NOMO-1 (cell line): ENCODE data around the gene SEC23A.
"Not testable (repeated sequence)": the region's sequence is repeated elsewhere in the genome, so short reads cannot be mapped to it uniquely, and the experiment has no call there.

Source experiments
- DNase-seq, 2 experiments: peaks; one replicate each; lab custom pipeline; 2025; ENCODE audit not compliant: unreplicated experiment in 2 of 2; lab: John Stamatoyannopoulos, UW

Gene SEC23A

DNA sequence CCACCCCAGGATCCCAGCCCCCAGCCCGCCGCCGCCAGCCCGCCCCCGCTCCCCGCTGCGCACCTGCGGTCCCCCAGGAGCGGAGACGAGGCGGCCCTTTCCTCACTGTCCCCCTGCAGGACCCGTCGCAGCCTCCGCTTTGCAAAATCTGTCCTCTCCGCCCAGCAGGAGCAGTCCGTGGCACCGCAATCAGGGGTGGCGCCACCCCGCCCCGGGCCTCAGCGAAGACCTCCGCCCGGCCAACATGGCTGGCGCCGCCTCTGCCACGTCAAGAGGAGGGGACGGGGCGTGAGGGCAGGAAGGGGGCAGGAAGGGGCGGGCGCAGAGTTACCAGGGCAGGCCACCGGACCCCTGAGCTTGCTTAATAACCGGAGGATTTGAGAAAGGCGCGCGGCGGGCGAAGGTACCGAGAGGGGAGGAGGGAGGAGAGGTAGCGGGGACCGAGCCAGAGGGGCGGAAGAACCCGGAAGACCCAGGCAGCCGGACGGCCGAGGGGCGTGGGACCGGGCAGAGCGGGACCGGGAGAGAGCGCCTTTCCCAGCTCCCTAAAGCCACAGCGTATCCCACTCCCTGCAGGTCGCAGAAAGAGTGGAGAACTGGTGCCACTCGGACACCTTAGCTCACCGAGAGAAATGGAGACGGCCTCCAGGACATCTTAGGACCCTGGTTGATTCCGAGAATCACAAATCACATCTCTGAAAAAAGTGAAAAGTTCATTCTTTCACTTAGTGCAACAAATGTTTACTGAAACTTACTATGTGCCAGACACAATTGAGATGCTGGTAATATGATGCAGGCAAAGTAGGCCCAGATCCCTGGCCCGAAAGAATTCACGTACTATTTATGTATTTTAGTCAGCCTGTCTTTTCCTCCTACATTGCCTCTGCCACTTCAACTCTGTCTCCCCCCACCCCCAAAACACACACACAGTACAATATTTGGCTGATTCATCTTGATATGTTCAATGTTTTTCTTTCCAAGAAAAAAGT lies at the start of gene SEC23A:
TSS of gene SEC23A (minus strand) at position 267 of the 989 bp plus-strand sequence. CDS start 7,117 bp downstream, outside the sequence.
- peak; percentile 89 to 95 for DNase-seq

DNA sequence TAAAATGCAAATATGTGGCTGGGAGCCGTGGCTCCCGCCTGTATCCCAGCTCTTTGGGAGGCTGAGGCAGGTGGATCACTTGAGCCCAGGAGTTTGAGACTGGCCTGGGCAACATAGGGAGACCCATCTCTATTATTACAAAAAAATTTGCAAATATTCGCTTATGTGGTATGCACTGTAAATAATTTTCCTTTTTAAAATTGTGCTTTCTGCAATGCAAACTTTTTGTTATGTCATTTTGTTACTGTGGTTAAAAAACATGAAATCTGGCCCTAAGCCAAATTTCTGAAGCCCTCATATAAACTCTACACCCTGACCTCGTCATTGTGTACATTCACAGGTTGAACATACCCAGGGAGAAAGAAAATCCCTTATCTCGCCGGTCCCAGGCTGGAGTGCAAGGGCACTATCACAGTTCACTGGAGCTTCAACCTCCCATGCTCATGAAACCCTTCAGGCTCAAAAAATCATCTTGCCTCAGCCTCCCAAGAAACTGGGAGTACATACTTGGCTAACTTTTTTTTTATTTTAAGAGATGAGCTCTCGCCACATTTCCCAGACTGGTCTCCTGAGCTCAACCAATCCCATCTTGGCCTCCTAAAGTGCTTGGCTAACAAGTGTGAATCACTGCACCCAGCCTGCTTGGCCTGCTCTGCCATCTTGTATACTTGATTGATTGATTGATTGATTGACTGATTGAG lies 42.4 kb upstream of the SEC23A start:
- no peak for DNase-seq

DNA sequence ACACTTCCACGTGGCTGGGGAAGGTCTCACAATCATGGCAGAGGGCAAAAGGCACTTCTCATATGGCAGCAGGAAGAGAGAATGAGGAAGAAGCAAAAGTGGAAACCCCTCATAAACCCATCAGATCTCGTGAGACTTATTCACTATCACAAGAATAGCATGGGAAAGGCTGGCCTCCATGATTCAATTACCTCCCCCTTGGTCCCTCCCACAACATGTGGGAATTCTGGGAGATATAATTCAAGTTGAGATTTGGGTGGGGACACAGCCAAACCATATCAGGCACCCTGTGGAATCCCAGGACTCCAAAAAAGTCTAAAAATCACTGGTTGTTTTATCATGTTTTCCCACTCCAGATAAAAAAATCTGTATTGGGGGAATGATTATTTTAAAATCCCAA lies 40.2 kb upstream of the SEC23A start:
- not testable (repeated sequence) for DNase-seq

DNA sequence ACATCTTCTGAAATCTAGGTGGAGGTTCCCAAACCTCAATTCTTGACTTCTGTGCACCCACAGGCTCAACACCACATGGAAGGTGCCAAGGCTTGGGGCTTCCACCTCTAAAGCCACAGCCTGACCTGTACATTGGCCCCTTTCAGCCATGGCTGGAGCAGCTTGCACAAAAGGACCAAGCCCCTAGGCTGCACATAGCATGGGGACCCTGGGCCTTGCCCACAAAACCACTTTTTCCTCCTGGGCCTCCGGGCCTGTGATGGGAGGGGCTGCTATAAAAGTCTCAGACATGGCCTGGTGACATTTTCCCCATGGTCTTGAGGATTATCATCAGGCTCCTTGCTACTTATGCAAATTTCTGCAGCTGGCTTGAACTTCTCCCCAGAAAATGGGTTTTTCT lies 38.6 kb upstream of the SEC23A start:
- not testable (repeated sequence) for DNase-seq

DNA sequence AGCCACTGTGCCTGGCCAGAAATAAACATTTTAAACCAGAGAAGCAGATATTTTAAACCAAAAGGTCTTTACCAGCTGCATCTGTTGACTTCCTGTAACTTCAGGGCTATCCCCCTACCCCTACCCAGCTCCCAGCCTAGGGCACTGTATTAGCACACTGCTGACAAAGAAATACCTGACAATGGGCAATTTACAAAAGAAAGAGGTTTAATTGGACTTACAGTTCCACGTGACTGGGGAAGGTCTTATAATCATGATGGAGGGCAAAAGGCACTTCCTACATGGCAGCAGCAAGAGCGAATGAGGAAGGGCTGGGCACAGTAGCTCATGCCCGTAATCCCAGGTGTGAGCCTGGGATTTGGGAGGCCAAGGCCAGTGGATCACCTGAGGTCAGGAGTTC lies 37.1 kb upstream of the SEC23A start:
- no peak for DNase-seq

DNA sequence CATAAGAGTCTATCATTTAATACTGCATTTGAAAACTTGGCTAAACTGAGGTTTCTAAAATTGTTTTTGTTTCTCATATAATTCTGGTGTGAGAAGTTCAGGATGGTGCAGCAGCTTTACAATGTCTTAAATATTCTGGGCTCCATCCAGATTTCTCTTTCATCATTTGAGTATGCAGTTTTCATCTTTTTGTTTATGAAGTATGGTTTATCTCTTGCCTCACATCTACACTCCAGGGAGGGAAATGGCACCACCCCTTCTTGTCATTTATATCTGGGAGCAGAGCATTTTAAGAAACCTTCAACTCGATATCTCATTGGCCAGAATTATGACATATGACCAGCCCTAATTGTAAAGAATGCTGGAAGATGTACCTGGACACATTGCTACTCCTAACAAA lies 35.4 kb upstream of the SEC23A start:
- no peak for DNase-seq

DNA sequence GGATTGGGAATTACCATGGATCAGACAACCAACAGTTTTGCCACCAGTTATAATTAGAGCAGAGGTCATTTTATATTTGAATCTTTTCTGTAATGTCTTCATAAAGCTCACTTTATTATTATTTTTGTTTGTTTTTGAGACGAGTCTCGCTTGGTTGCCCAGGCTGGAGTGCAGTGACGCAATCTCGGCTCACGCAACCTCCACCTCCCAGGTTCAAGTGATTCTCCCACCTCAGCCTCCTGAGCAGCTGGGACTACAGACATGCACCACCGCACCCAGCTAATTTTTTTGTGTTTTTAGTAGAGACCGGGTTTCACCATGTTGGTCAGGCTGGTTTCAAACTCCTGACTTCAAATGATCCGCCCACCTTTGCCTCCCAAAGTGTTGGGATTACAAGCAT lies 34.8 kb upstream of the SEC23A start:
- not testable (repeated sequence) for DNase-seq

DNA sequence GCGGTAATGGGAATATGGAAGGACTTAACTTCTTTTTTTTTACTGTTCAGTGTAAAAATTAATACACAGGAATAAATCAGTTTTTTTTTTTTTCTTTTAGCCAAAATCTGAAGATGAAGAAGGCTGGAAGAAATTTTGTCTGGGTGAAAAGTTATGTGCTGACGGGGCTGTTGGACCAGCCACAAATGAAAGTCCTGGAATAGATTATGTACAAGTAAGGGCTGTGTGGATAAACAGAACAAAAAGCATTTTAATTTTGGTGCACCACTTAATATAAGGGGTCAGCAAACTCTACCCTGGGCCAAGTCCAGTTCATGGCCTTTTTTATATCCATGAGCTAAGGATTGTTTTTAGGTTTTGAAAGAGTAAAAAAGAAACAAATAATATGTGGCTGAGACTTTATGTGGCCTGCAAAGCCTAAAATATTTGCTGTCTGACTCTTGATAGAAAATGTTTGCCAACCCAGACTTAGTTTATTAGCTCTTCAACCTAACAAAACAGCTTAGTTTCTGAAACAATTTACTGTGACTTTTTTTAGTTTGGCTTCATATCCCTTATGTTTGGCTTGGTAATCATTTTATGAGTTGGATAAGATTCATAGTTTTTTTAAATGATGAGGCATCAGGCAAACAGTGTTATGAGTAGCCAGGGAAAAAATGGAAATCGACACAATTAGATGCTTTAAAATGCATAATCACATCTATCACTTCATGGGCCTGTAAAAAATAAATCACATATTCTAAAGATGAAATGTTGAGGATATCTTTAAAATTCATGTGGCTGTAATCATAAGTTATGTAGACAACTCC lies 19.5 kb upstream of the SEC23A start:
- no peak for DNase-seq

DNA sequence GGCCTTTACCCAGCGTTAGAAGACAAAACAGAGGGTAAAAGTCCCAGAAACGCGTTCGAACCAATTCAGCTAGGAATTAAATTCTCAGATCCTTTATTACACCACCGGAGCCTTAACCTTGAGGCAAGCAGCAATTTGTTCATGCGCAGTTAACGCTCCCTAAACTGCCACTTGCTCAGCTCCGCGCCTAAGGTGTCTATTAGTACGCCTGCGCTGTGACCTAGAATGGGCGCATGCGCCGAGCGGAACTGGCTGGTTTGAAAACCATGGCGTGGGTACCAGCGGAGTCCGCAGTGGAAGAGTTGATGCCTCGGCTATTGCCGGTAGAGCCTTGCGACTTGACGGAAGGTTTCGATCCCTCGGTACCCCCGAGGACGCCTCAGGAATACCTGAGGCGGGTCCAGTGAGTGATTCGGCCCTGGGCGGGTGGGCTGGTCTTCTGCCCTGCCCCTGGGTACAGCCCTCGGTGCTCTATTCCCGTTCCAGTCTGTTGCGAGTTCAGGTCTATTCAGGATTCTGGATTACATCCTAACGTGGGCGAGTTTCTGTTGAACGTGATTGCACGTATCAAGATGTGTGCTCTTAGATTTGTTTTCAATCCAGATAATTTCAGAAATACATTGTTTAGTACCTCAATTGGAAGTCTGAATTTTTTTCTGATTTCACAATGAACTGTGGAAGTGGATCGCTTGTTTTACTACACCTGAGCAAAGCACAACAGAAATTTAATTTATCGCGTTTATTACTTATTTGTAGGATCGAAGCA lies 11.2 kb upstream of the SEC23A start, which contains the start of gene GEMIN2:
TSS of gene GEMIN2 (plus strand) at position 251 of the 766 bp plus-strand sequence. CDS start at position 267, 16 bp downstream.
- peak; percentile 93 to 97 for DNase-seq

DNA sequence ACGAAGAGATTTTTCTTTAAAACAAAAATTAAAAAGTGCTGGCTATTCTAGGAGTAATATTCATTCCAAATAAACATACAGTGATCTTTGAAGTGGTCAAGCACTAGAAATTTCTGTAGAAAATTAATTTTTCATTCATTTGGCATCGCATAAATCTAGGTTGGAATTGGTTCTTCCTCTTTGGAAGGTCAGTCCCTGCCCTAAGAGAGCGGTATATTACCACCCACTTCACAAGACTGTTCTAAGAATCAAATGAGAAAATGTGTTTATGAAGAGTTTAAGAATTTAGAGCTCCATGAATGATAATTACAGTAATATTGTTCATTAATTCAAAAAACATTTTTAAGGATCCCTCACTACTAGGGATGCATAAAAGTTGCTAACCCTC lies 10.6 kb upstream of the SEC23A start:
- no peak for DNase-seq

DNA sequence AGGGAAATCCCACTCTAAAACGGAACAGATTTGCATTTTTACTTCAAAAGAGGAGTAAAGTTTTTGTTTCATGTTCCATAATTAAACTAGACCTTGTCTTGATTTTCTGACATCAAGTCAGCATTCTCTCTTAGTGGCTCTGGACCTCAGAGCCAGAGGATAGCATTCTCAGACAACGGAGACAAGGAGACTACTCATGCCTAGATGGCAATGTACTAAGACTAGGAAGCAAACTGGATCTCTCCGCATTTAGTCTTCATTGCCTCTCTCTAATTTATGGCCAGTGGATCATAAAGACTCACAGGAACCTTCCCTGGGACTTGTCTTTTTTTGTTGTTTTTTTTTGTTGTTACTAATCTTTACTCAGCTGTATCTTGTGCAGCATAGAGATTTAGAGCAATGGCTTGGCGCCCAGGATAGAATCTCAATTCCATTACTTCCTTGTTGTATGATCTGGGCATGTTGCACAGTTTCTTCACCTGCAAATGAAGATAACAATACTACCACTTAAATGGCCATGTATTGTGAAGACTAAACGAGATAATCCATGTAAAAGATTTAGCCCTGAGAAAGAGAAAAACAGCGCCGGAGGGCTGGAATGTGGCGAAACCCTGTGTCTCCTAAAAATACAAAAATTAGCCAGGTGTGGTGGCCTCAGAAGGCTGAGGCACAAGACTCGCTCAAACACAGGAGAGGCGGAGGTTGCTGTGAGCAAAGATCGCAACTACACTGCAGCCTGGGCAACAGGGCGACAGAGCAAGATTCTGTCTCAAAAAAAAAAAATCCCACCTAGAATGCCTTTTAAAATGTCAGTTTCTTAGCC lies 7.1 kb upstream of the SEC23A start:
- no peak for DNase-seq

DNA sequence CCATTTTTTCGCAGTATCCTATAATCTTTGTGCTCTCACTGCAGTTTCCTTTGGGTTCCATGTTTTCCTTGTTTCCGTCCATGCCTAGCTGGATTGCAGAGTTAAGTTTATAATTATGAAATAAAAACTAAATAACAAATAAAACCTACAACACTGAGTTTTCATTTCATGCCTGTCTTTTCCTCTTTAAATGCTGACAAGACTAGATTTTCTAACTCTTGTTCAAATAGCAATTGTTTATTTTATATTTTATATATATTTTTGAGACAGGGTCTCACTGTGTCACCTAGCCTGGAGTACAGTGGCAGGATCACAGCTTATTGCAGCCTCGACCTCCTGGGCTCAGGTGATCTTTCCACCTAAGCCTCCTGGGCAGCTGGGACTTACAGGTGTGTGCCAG lies 5.8 kb upstream of the SEC23A start:
- no peak for DNase-seq

DNA sequence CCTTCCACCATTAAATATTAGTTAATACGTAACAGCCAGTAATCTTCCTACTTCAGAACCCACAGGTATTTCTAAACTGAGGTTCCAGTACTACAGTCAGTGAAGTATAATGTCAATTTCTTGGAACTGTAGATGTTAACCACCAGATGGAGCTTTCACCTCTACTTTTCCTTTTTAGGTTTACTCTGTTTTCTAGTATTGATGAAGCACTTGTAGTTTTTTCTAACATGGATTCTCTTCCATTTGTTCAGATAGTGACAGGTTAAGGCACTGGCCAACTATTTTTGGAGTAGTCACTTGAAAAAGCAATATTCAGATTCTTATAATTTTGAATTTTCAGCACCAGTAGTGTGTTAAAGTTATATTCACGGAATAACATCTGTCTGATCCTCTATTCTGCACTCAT lies 4.6 kb upstream of the SEC23A start:
- peak in 1 of 2 experiments; percentile 35 for DNase-seq

DNA sequence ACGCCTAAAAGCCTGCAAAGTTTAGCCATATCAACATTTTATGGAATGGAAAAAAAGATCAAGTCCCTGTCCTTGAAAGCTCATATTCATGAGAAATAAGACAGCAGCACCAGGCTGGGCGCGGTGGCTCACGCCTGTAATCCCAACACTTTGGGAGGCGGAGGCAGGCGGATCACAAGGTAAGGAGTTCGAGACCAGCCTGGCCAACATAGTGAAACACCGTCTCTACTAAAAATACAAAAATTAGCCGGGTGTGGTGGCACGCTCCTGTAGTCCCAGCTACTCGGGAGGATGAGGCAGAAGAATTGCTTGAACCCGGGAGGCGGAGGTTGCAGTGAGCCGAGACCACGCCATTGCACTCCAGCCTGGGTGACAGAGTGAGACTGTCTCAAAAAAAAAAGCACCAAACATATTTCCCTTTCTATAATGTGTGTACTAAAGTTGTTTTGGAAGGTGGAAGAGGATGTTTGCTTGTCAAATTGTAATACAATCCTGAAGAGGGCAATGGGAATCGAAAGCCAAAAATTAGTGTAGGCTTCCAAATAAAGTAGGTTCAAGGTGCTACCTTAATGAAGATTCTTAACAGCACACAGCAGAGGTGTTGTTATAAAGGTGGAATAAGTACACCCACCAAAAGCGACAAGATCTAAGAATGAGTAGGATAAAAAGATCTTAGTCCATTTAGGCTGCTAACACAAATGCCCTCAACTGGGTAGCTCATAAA lies 1.2 kb upstream of the SEC23A start:
- DNase-seq: not testable (repeated sequence)

DNA sequence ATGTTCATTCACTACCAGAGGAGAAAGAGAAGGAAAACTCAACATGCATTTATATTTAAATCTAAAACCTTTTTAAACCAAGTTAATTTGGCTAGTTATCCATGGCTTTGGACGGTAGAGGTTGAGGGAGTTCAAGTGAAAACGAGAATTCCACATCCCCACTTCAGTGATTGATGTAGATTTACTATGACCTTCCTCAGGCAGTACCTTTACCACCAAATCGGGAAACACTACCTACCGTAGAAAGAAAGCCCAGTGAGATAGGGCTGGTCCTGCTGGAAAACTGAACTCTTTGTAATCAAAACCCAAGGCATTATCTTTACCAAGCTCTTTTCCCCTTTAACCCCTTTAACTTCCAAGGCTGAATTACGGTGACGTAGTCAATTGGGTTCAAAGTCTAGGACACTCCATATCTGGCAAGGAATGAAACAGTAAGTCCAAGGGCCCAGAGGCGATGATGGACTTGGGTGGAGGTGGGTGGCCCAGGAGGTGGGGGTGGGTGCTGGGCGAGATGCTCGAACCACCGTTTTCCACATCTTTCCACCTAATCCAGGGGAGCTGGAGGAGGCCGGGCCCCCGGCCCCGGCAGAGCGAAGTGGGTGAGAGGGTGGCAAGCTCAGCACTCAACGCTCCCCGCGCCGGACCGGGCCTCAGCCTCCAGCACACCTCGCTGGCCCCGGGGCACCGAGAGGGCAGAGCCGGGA lies 618 bp downstream of the SEC23A start:
- peak; percentile 12 to 18 for DNase-seq

DNA sequence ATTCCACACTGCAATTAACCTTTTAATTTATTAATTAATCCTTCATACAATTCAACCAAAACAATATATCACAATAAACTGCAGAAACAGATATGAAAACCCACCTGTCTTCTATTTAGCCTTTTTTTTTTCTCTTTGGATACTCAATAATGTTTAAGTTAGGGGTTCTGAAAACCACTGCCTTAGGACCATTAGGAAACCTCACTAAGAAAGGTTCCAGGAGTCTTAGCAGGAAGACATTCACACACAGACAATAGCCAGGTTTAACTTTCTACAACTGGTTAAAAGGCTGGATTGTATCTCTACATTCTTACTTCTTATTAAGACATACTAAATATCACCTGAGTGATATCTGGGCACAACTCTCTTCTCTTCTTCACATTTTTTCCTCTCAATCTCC lies 3.3 kb downstream of the SEC23A start:
- no peak for DNase-seq

DNA sequence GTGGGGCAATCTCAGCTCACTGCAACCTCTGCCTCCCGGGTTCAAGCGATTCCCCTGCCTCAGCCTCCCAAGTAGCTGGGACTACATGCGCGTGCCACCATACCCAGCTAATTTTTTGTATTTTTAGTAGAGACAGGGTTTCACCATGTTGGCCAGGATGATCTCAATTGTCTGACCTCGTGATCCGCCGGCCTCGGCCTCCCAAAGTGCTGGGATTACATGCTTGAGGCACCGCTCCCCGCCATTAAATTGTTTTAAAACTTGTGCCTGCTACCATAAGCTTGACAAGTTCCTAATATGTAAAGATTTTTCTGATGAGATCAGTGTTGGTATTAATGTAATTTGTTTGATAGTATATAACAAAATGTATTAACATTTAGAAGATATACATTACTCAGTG lies 3.8 kb downstream of the SEC23A start:
- DNase-seq: not testable (repeated sequence)

DNA sequence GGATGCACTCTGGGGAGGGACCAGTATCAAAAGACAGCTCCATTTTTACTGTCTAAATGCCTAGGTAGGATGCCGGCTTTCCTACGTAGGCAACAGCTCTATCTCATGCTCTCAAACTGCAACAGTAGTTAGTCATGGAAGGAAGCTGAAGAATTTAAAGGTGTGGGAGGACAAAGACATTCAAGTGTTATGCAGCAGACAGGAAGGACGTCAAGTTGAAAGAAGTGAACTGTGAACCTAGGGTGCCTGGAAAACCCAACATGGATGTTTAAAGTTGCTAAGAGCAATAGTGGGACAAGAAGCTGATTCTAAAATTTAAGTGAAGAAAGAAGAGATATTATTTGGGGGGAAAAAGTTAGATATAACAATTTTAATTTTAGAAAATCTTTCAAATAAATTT lies 5.9 kb downstream of the SEC23A start:
- DNase-seq: no peak
